Measurements from ENCODE around the gene DIAPH2. TPM values are rescaled to one million over a fixed set of nuclear protein-coding genes. Genes with fewer than 3 reads are reported as not detected.

DIAPH2 gene
- total RNA-seq, 1 donor from 2014 or later: 12.7 TPM

GRCh38 chrX:97168646-97169045, 484.0 kb downstream of the DIAPH2 start:
- H3K4me1 Mint-ChIP-seq: no peaks in the 10 kb centered on the region
- intact Hi-C loops (cut with micrococcal nuclease): no loop called here
- H3K27ac Mint-ChIP-seq: no peak overlapping the region
- peaks cover 6% of the 10 kb centered on the region for H3K9me3 Mint-ChIP-seq
- no peak for DNase-seq
- no peak overlapping the region for H3K4me3 Mint-ChIP-seq
- H3K36me3 Mint-ChIP-seq (ENCODE audit: low read depth): no peaks in the 10 kb centered on the region
- H3K27me3 Mint-ChIP-seq: no peaks in the 10 kb centered on the region

- H3K27me3 Mint-ChIP-seq: no peaks in the 10 kb centered on the region
- no peak overlapping the region for H3K4me3 Mint-ChIP-seq
- peaks cover 3% of the 10 kb centered on the region for H3K36me3 Mint-ChIP-seq (ENCODE audit: low read depth)
- no peak overlapping the region for H3K27ac Mint-ChIP-seq
- intact Hi-C loops (cut with micrococcal nuclease): no loop called here
- no peaks in the 10 kb centered on the region for H3K4me1 Mint-ChIP-seq
- peaks cover 2% of the 10 kb centered on the region for H3K9me3 Mint-ChIP-seq
- DNase-seq: no peak
Observed at GRCh38 chrX:97175147-97175546, 490.5 kb downstream of the DIAPH2 start.

- no peak for DNase-seq
- Mint-ChIP-seq H3K27me3 (no peaks in the 10 kb centered on the region), H3K9me3 (no peaks in the 10 kb centered on the region), H3K27ac (no peak overlapping the region), H3K4me1 (no peaks in the 10 kb centered on the region), H3K4me3 (no peak overlapping the region), H3K36me3 (ENCODE audit: low read depth) (no peaks in the 10 kb centered on the region)
- intact Hi-C loops (cut with micrococcal nuclease): no loop called here
Observed at GRCh38 chrX:97189668-97190067, 505.0 kb downstream of the DIAPH2 start.

- Mint-ChIP-seq H3K27ac (no peak overlapping the region), H3K27me3 (no peaks in the 10 kb centered on the region), H3K9me3 (peaks cover 13% of the 10 kb centered on the region), H3K36me3 (ENCODE audit: low read depth) (no peaks in the 10 kb centered on the region), H3K4me1 (no peaks in the 10 kb centered on the region), H3K4me3 (no peak overlapping the region)
- intact Hi-C loops (cut with micrococcal nuclease): no loop called here
- DNase-seq: no peak
Observed at GRCh38 chrX:97199501-97199900, 514.9 kb downstream of the DIAPH2 start.

- no peak overlapping the region for H3K27ac Mint-ChIP-seq
- no peaks in the 10 kb centered on the region for H3K4me1 Mint-ChIP-seq
- no peaks in the 10 kb centered on the region for H3K36me3 Mint-ChIP-seq (ENCODE audit: low read depth)
- intact Hi-C loops (cut with micrococcal nuclease): no loop called here
- peaks cover 14% of the 10 kb centered on the region for H3K9me3 Mint-ChIP-seq
- H3K27me3 Mint-ChIP-seq: no peaks in the 10 kb centered on the region
- no peak for DNase-seq
- no peak overlapping the region for H3K4me3 Mint-ChIP-seq
Observed at GRCh38 chrX:97200454-97200853, 515.8 kb downstream of the DIAPH2 start.

GRCh38 chrX:97210501-97210900, 525.9 kb downstream of the DIAPH2 start:
- no peak for DNase-seq
- no peaks in the 10 kb centered on the region for H3K4me1 Mint-ChIP-seq
- H3K9me3 Mint-ChIP-seq: no peaks in the 10 kb centered on the region
- no peaks in the 10 kb centered on the region for H3K27me3 Mint-ChIP-seq
- H3K4me3 Mint-ChIP-seq: no peak overlapping the region
- intact Hi-C loops (cut with micrococcal nuclease): loop anchor here (5.0 kb wide), 1 partner anchor 187 kb away; no protein-coding TSS in a partner anchor
- no peaks in the 10 kb centered on the region for H3K36me3 Mint-ChIP-seq (ENCODE audit: low read depth)
- H3K27ac Mint-ChIP-seq: no peak overlapping the region

- H3K4me1 Mint-ChIP-seq: no peaks in the 10 kb centered on the region
- H3K9me3 Mint-ChIP-seq: no peaks in the 10 kb centered on the region
- H3K27me3 Mint-ChIP-seq: no peaks in the 10 kb centered on the region
- no peak overlapping the region for H3K4me3 Mint-ChIP-seq
- H3K27ac Mint-ChIP-seq: no peak overlapping the region
- intact Hi-C loops (cut with micrococcal nuclease): loop anchor here (5.0 kb wide), 1 partner anchor 186 kb away; no protein-coding TSS in a partner anchor
- no peak for DNase-seq
- H3K36me3 Mint-ChIP-seq (ENCODE audit: low read depth): no peaks in the 10 kb centered on the region
Observed at GRCh38 chrX:97211070-97211469, 526.4 kb downstream of the DIAPH2 start.

- Mint-ChIP-seq H3K4me1 (no peaks in the 10 kb centered on the region), H3K27ac (no peak overlapping the region), H3K27me3 (no peaks in the 10 kb centered on the region), H3K9me3 (no peaks in the 10 kb centered on the region), H3K4me3 (no peak overlapping the region), H3K36me3 (ENCODE audit: low read depth) (no peaks in the 10 kb centered on the region)
- DNase-seq: no peak
- intact Hi-C loops (cut with micrococcal nuclease): no loop called here
Observed at GRCh38 chrX:97215186-97215585, 530.5 kb downstream of the DIAPH2 start.

- Mint-ChIP-seq H3K27ac (no peak overlapping the region), H3K9me3 (no peaks in the 10 kb centered on the region), H3K36me3 (ENCODE audit: low read depth) (no peaks in the 10 kb centered on the region), H3K4me1 (no peaks in the 10 kb centered on the region), H3K4me3 (no peak overlapping the region), H3K27me3 (no peaks in the 10 kb centered on the region)
- intact Hi-C loops (cut with micrococcal nuclease): no loop called here
- no peak for DNase-seq
Observed at GRCh38 chrX:97224148-97224547, 539.5 kb downstream of the DIAPH2 start.

GRCh38 chrX:97229318-97229717, 544.7 kb downstream of the DIAPH2 start:
- no peak for DNase-seq
- H3K9me3 Mint-ChIP-seq: no peaks in the 10 kb centered on the region
- no peaks in the 10 kb centered on the region for H3K4me1 Mint-ChIP-seq
- no peak overlapping the region for H3K27ac Mint-ChIP-seq
- no peaks in the 10 kb centered on the region for H3K27me3 Mint-ChIP-seq
- intact Hi-C loops (cut with micrococcal nuclease): no loop called here
- no peaks in the 10 kb centered on the region for H3K36me3 Mint-ChIP-seq (ENCODE audit: low read depth)
- no peak overlapping the region for H3K4me3 Mint-ChIP-seq

- Mint-ChIP-seq H3K27ac (no peak overlapping the region), H3K27me3 (no peaks in the 10 kb centered on the region), H3K4me3 (no peak overlapping the region), H3K9me3 (no peaks in the 10 kb centered on the region), H3K36me3 (ENCODE audit: low read depth) (no peaks in the 10 kb centered on the region), H3K4me1 (no peaks in the 10 kb centered on the region)
- DNase-seq: no peak
- intact Hi-C loops (cut with micrococcal nuclease): no loop called here
Observed at GRCh38 chrX:97230948-97231347, 546.3 kb downstream of the DIAPH2 start.

GRCh38 chrX:97234471-97235081, 549.9 kb downstream of the DIAPH2 start:
- H3K9me3 Mint-ChIP-seq: no peaks in the 10 kb centered on the region
- H3K27me3 Mint-ChIP-seq: no peaks in the 10 kb centered on the region
- H3K4me1 Mint-ChIP-seq: no peaks in the 10 kb centered on the region
- no peak overlapping the region for H3K27ac Mint-ChIP-seq
- DNase-seq: no peak
- H3K36me3 Mint-ChIP-seq (ENCODE audit: low read depth): no peaks in the 10 kb centered on the region
- H3K4me3 Mint-ChIP-seq: no peak overlapping the region
- intact Hi-C loops (cut with micrococcal nuclease): no loop called here

- H3K27me3 Mint-ChIP-seq: no peaks in the 10 kb centered on the region
- H3K4me3 Mint-ChIP-seq: no peak overlapping the region
- H3K4me1 Mint-ChIP-seq: no peaks in the 10 kb centered on the region
- no peak for DNase-seq
- H3K9me3 Mint-ChIP-seq: no peaks in the 10 kb centered on the region
- intact Hi-C loops (cut with micrococcal nuclease): no loop called here
- no peak overlapping the region for H3K27ac Mint-ChIP-seq
- H3K36me3 Mint-ChIP-seq (ENCODE audit: low read depth): no peaks in the 10 kb centered on the region
Observed at GRCh38 chrX:97238632-97239031, 554.0 kb downstream of the DIAPH2 start.

- no peak overlapping the region for H3K4me3 Mint-ChIP-seq
- no peak overlapping the region for H3K27ac Mint-ChIP-seq
- H3K4me1 Mint-ChIP-seq: no peaks in the 10 kb centered on the region
- H3K36me3 Mint-ChIP-seq (ENCODE audit: low read depth): no peaks in the 10 kb centered on the region
- H3K27me3 Mint-ChIP-seq: no peaks in the 10 kb centered on the region
- intact Hi-C loops (cut with micrococcal nuclease): no loop called here
- H3K9me3 Mint-ChIP-seq: no peaks in the 10 kb centered on the region
- DNase-seq: no peak
Observed at GRCh38 chrX:97252111-97252510, 567.5 kb downstream of the DIAPH2 start.

GRCh38 chrX:97260679-97261078, 576.0 kb downstream of the DIAPH2 start:
- intact Hi-C loops (cut with micrococcal nuclease): no loop called here
- Mint-ChIP-seq H3K4me1 (no peaks in the 10 kb centered on the region), H3K27me3 (no peaks in the 10 kb centered on the region), H3K9me3 (no peaks in the 10 kb centered on the region), H3K27ac (no peak overlapping the region), H3K4me3 (no peak overlapping the region), H3K36me3 (ENCODE audit: low read depth) (peaks cover 1% of the 10 kb centered on the region)
- DNase-seq: no peak

Data from activated CD4-positive, alpha-beta T cell treated with anti-CD3 and anti-CD28 coated beads, Interleukin-2, amount 10 ng/mL, durations not matched to agents 24 days and 14 days (primary cell).